Panc1 (cell line): ENCODE measurements around the gene TTPAL. TPM values are rescaled to one million over a fixed set of nuclear protein-coding genes. Genes with fewer than 3 reads are reported as not detected.

Source experiments
- ATAC-seq: fragments of 200-7000 bp; cut with Tn5 transposase; 2 replicates; pipeline ENCODE4 v1.9.1; 2020; ENCODE audit warnings: mild to moderate bottlenecking, moderate library complexity
- BruUV-seq: library from RNA; stranded (reverse); fragments of 400-500 nt; replicated peaks from 2 replicates; lab custom pipeline; 2021; lab: Mats Ljungman, UMichigan
- CTCF ChIA-PET: fragments of 300-600 bp; sonication (Branson Sonifier 250); formaldehyde crosslinking; loops from one replicate; lab custom pipeline; 2022; ENCODE audit warnings: antibody characterized with exemption; lab: Charles Lee
- POLR2A ChIA-PET: fragments of 300-600 bp; sonication (Branson Sonifier 250); formaldehyde crosslinking; loops from one replicate; lab custom pipeline; 2022; ENCODE audit warnings: antibody characterized with exemption; lab: Charles Lee
- DNase-seq: peaks from one replicate; pipeline ENCODE4 v3.0.0-alpha.2; 2010; ENCODE audit warnings: low read depth, low spot score
- H3K27ac ChIP-seq: 2 replicates; pipeline ENCODE4 v1.5.1; 2011; ENCODE audit warnings: mild to moderate bottlenecking, low read length, inconsistent platforms
- H3K27me3 ChIP-seq: fragments of 200-500 bp; sonication (Bioruptor generic); 2 replicates; pipeline ENCODE4 v1.6.0; 2014; ENCODE audit warnings: low read length, inconsistent platforms; ENCODE audit not compliant: control insufficient read depth, insufficient read depth
- H3K36me3 ChIP-seq: fragments of 200-500 bp; sonication (Bioruptor generic); 2 replicates; pipeline ENCODE4 v1.5.1; 2014; ENCODE audit warnings: inconsistent platforms, mild to moderate bottlenecking, low read length, moderate library complexity; ENCODE audit not compliant: control insufficient read depth, insufficient read depth
- H3K4me1 ChIP-seq: 2 replicates; pipeline ENCODE4 v1.5.1; 2011; ENCODE audit warnings: inconsistent platforms, mild to moderate bottlenecking, low read length, moderate library complexity; ENCODE audit not compliant: control insufficient read depth, insufficient read depth
- H3K4me3 ChIP-seq, 2 experiments: 2 replicates each; pipeline ENCODE4 v1.5.1; 2011 to 2012; ENCODE audit warnings: low read depth in 2 of 2, low read length in 2 of 2, mild to moderate bottlenecking in 2 of 2, inconsistent platforms in 1 of 2, moderate library complexity in 1 of 2
- H3K9me3 ChIP-seq: fragments of 200-500 bp; sonication (Bioruptor generic); 2 replicates; pipeline ENCODE4 v1.5.1; 2014; ENCODE audit warnings: low read depth, mild to moderate bottlenecking, inconsistent platforms, low read length, moderate library complexity; ENCODE audit not compliant: control insufficient read depth, insufficient read depth
- CTCF ChIP-seq: fragments of 450-650 bp; IDR thresholded peaks from 2 replicates; pipeline ENCODE4 v1.5.1; 2017; ENCODE audit warnings: mild to moderate bottlenecking
- POLR2AphosphoS5 ChIP-seq: IDR thresholded peaks from 2 replicates; pipeline ENCODE4 v1.6.1; 2012; ENCODE audit warnings: mild to moderate bottlenecking, low read depth, low read length, moderate library complexity
- REST ChIP-seq, 2 experiments: IDR thresholded peaks; 2 replicates each; pipeline ENCODE4 v1.6.1; 2011 to 2012; ENCODE audit warnings: low read depth in 2 of 2, control low read depth in 1 of 2, low read length in 1 of 2, mild to moderate bottlenecking in 1 of 2, moderate library complexity in 1 of 2; ENCODE audit not compliant: insufficient read depth in 1 of 2
- SIN3A ChIP-seq: IDR thresholded peaks from 2 replicates; pipeline ENCODE4 v1.6.1; 2012; ENCODE audit warnings: low read depth, mild to moderate bottlenecking, low read length, moderate library complexity, borderline replicate concordance; ENCODE audit not compliant: insufficient read depth
- TCF7L2 ChIP-seq: IDR thresholded peaks from 2 replicates; pipeline ENCODE4 v1.6.1; 2011; ENCODE audit warnings: mild to moderate bottlenecking, low read depth, low read length, inconsistent platforms
- in situ Hi-C: cut with HindIII; loops from 2 replicates; pipeline ENCODE4 v1.10.0; 2016; ENCODE audit warnings: low sequenced_read_pairs, low pct_unique_long_range_greater_than_20kb
- intact Hi-C: fragments of 100-400 bp; cut with micrococcal nuclease; formaldehyde crosslinking; loops from one replicate; pipeline ENCODE4 v1.10.0; 2022; ENCODE audit not compliant: unreplicated experiment
- total RNA-seq: library from RNA; stranded (reverse); gene quantifications from one replicate; pipeline ENCODE4 v1.2.1, GENCODE V29; 2021; ENCODE audit not compliant: unreplicated experiment

TTPAL gene
- total RNA-seq, 1 experiment from 2014 or later: 37.4 TPM

GRCh38 chr20:44513871-44514270 is 38.2 kb downstream of the TTPAL start:
- Histone ChIP-seq H3K9me3 (no peaks in the 10 kb centered on the region), H3K36me3 (peaks cover 7% of the 10 kb centered on the region; the same call in 1 of the 2 replicates), H3K27ac (no peak overlapping the region), H3K27me3 (no peaks in the 10 kb centered on the region), H3K4me3 (no peak overlapping the region), H3K4me1 (0 out of 2 replicates have a peak, but pooled peaks cover 6% of the 10 kb centered on the region)
- in situ Hi-C loops: no loop called here
- DNase-seq: no peak
- BruUV-seq: no TSS peak
- intact Hi-C loops: no loop called here
- ChIA-PET CTCF (no interaction called here), POLR2A (no interaction called here)
- ATAC-seq: no peak
- no peak for TF ChIP-seq POLR2AphosphoS5
- no peak for TF ChIP-seq CTCF
- TF ChIP-seq TCF7L2: no peak
- no peak for TF ChIP-seq SIN3A
- no peak for TF ChIP-seq REST (IDR thresholded peaks at IDR 0.05; ENCODE audit: insufficient read depth in 1 of 2, low read depth in 2 of 2, low read length in 1 of 2)

GRCh38 chr20:44516491-44516890 is 40.8 kb downstream of the TTPAL start:
- intact Hi-C loops (no loop called here), in situ Hi-C loops (no loop called here)
- no peaks in the 10 kb centered on the region; the same call in 1 of the 2 replicates for H3K36me3 ChIP-seq
- H3K27ac ChIP-seq: no peak overlapping the region
- H3K4me1 ChIP-seq: peaks cover 13% of the 10 kb centered on the region; the same call in 1 of the 2 replicates
- CTCF ChIA-PET: interaction anchor here (0.5 kb wide), 1 partner anchor 60 kb away, joined by 3 read pairs; no protein-coding TSS in a partner anchor
- no peaks in the 10 kb centered on the region for H3K27me3 ChIP-seq
- H3K4me3 ChIP-seq: no peak overlapping the region
- no peak for ATAC-seq
- no peaks in the 10 kb centered on the region for H3K9me3 ChIP-seq
- no TSS peak for BruUV-seq
- POLR2A ChIA-PET: no interaction called here
- no peak for DNase-seq
- TF ChIP-seq POLR2AphosphoS5: no peak
- no peak for TF ChIP-seq CTCF
- no peak for TF ChIP-seq TCF7L2
- no peak for TF ChIP-seq REST (IDR thresholded peaks at IDR 0.05; ENCODE audit: insufficient read depth in 1 of 2, low read depth in 2 of 2, low read length in 1 of 2)
- no peak for TF ChIP-seq SIN3A
